Activated naive CD4-positive, alpha-beta T cell treated with anti-CD3 and anti-CD28 coated beads, Interleukin-2, amount 10 ng/mL, durations not matched to agents 7 days and 5 days (primary cell): ENCODE data around the gene SMIM5.

Experiments
- CTCF ChIA-PET: fragments of 350-600 bp; sonication (Branson Sonifier 250); formaldehyde crosslinking; loops from one replicate; lab custom pipeline; 2021; ENCODE audit warnings: antibody characterized with exemption; lab: Charles Lee
- DNase-seq: peaks from one replicate; pipeline ENCODE4 v3.0.0-alpha.2; 2020
- H3K27ac Mint-ChIP-seq: one replicate; pipeline ENCODE4 v1.8.0; 2021; ENCODE audit warnings: mild to moderate bottlenecking, moderate library complexity, mixed read lengths
- H3K27me3 Mint-ChIP-seq: one replicate; pipeline ENCODE4 v1.8.0; 2021; ENCODE audit warnings: mild to moderate bottlenecking, mixed read lengths
- H3K36me3 Mint-ChIP-seq: one replicate; pipeline ENCODE4 v1.8.0; 2021; ENCODE audit warnings: mixed read lengths
- H3K4me1 Mint-ChIP-seq: one replicate; pipeline ENCODE4 v1.8.0; 2021; ENCODE audit warnings: mixed read lengths
- H3K4me3 Mint-ChIP-seq: one replicate; pipeline ENCODE4 v1.8.0; 2021; ENCODE audit warnings: mild to moderate bottlenecking, moderate library complexity, mixed read lengths
- H3K9me3 Mint-ChIP-seq: one replicate; pipeline ENCODE4 v1.8.0; 2021; ENCODE audit warnings: mixed read lengths

Gene SMIM5

DNA sequence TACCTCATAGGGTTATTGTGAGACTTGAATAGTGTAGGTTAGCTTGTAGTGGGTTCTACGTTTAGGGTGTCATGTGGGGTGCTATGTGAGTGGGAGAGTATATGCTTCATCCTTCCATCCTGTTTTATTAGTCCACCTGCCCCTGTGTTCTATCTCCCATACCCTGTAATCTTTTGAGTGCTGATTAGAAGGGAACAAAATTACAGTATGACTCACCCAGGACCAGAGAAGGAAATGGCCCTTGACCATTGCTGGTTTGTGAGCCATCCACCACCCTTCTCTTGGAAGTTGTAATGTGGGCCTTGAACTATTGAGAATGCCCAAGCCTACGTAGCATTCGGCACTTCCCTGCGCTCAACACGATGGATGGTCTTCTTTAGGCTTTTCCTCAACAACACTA lies 51.0 kb downstream of the SMIM5 start:
- no peak for DNase-seq
- Mint-ChIP-seq H3K27me3 (no peaks in the 10 kb centered on the region), H3K9me3 (no peaks in the 10 kb centered on the region), H3K36me3 (peaks cover 16% of the 10 kb centered on the region), H3K4me3 (no peak overlapping the region), H3K4me1 (peaks cover 27% of the 10 kb centered on the region), H3K27ac (no peak overlapping the region)
- CTCF ChIA-PET = interaction anchor here (1.2 to 13.3 kb wide), 4 partner anchors 11 to 69 kb away, joined by 3 to 86 read pairs (median 4); partner anchors contain the start of gene SMIM5

DNA sequence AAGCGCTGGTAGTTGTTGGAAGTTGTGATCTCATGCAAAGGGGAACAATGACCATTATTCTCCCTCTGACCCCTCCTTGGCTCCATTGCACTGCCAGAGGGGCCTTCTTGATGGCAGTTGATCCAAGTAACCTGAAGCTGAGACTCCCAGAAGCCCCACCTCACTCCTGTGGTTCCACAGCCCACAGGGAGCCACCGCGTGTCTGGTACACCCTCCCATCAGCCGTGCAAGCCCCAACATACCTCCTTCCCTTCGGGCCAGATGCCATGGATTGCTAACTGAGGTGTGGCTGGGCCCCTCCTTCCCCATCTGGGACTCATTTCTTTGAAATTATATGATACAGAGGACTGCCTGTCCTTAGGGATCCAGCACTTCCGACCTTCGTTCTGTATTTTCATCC lies 51.7 kb downstream of the SMIM5 start:
- H3K36me3 Mint-ChIP-seq = peaks cover 22% of the 10 kb centered on the region
- DNase-seq = no peak
- H3K27me3 Mint-ChIP-seq = no peaks in the 10 kb centered on the region
- H3K9me3 Mint-ChIP-seq = no peaks in the 10 kb centered on the region
- H3K27ac Mint-ChIP-seq = no peak overlapping the region
- CTCF ChIA-PET = interaction anchor here (1.5 to 13.3 kb wide), 2 partner anchors 63 to 69 kb away, joined by 5 to 86 read pairs; no protein-coding TSS in a partner anchor
- no peak overlapping the region for H3K4me3 Mint-ChIP-seq
- peaks cover 34% of the 10 kb centered on the region for H3K4me1 Mint-ChIP-seq

DNA sequence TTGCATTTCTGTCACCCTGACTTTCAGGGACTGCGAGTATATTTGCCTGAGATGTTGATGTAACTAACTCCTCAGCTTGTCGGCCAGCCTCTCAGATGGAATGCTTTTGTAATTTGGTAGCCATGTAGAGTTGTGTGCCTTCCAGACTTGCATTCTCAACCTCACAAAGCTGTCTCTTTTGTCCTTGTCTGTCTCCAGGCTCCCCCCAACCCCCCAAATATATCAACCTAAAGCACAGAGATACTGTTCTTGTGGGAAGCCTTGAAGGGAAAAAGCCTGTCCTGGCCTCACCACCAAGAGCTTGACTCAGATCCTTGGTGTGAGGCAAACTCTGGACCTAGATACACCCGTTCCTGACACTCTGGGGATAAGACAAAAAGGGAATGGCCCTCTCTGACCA lies 52.3 kb downstream of the SMIM5 start:
- no peak overlapping the region for H3K4me3 Mint-ChIP-seq

DNA sequence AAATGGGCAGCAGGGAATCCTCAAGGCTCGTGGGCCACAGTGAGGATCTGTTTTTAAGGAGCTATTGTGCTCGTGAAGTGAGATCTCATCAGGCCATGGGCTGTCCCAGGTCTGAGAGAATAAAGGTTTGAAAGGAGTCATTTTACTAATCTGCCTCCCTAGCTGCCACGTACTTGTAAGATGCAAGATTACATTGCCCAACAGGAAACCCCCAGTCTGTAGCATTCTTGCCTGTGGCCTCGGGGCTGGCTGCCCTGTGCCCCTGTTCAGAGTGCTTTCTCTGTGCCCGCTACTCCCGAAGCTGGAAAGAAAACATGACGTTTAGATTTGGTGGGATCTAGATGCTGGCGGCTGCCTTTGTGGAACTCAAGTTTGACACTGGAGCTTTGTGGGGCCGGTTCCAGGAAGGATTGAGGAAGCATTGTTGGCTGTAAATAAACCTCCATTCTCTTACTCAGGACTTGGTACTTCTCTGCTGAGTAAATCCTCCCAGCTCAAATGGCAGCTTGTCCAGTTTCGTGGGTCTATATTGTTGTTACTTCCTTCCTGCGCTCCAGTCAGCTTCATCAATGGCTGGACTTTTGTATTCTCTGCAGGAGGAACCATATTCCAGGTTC lies 55.1 kb downstream of the SMIM5 start:
- H3K4me1 Mint-ChIP-seq = peaks cover 57% of the 10 kb centered on the region
- H3K4me3 Mint-ChIP-seq = no peak overlapping the region
- peaks cover 34% of the 10 kb centered on the region for H3K36me3 Mint-ChIP-seq
- no peaks in the 10 kb centered on the region for H3K27me3 Mint-ChIP-seq
- DNase-seq = no peak
- CTCF ChIA-PET = interaction anchor here (0.9 to 13.3 kb wide), 5 partner anchors 13 to 91 kb away, joined by 3 to 86 read pairs (median 6); partner anchors contain the start of gene SMIM5
- H3K27ac Mint-ChIP-seq = peak overlapping the region; percentile 92
- H3K9me3 Mint-ChIP-seq = no peaks in the 10 kb centered on the region

More for the DNA sequence above, 52.3 kb downstream of the SMIM5 start:
- H3K27me3 Mint-ChIP-seq = no peaks in the 10 kb centered on the region
- CTCF ChIA-PET = interaction anchor here (1.5 to 13.3 kb wide), 2 partner anchors 63 to 68 kb away, joined by 5 to 86 read pairs; no protein-coding TSS in a partner anchor
- peaks cover 22% of the 10 kb centered on the region for H3K36me3 Mint-ChIP-seq
- no peaks in the 10 kb centered on the region for H3K9me3 Mint-ChIP-seq
- DNase-seq = no peak
- peaks cover 37% of the 10 kb centered on the region for H3K4me1 Mint-ChIP-seq
- no peak overlapping the region for H3K27ac Mint-ChIP-seq

DNA sequence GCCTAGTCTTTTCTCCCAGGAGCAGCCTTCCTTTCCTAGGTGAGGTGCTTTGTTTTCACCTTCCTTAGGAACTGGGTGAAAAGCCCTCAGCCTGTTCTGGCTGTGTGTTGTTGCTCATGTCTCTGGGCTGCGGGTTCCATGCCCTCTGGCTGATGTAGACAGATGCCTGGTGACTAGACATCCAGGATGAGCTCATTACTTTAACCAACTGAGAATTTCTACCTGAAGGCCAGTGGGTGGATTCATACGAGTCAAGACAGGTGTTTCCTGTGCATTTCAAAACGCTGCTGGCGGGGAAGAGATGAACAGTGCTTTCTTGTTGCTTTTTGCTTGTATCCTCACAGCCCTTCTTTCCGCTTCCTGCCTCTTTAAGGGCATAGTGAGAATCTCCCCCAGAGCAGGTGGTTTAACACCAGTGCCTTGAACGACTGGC lies 56.2 kb downstream of the SMIM5 start:
- Mint-ChIP-seq H3K27ac (peak overlapping the region; percentile 92), H3K9me3 (no peaks in the 10 kb centered on the region), H3K27me3 (no peaks in the 10 kb centered on the region), H3K4me1 (peaks cover 57% of the 10 kb centered on the region), H3K4me3 (peak overlapping the region; percentile 19), H3K36me3 (peaks cover 36% of the 10 kb centered on the region)
- CTCF ChIA-PET = interaction anchor here (1.0 to 13.3 kb wide), 4 partner anchors 19 to 66 kb away, joined by 4 to 86 read pairs (median 6); partner anchors contain the start of gene SMIM5
- peak; percentile 78 for DNase-seq
